ENCODE measurements around the gene TCAP.
"Not testable (repeated sequence)": the region's sequence is repeated elsewhere in the genome, so short reads cannot be mapped to it uniquely, and the experiment has no call there.

The TCAP gene

DNA sequence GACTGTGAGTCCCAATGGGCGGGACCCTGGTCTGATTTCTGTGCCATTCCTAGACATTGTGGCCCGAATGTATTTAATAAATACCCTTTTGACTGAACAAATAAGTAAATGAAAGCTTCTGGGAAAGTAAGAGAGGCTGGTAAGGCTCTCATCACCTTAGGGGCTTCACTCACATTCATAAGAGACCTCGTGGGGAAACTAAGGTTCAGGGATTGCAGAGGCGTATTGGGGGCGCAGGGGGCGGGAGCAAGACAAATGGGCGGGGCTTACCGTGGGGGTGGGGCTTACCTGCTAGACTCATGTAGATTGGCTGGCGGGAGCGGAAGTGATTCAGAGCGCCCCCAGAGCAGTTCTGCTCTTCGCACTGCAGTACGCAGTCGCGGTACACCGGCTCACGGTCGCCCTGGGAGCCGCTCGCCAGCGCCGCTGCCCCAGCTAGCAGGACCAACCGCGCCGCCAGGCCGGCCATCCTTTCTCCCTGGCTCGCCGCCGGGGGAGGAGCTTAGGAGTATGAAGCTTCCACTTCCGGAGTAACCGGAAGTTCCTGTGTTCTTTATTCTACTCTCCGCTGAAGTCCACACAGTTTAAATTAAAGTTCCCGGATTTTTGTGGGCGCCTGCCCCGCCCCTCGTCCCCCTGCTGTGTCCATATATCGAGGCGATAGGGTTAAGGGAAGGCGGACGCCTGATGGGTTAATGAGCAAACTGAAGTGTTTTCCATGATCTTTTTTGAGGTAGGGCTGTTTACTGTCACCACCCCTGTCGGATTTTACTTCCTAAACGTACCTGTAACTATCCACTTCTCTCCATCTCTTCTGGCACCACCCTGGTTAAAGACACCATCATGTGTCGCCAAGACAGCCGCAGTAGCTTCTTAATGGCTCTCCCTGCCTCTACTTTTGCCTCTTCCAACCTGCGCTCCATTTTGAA is 22.7 kb downstream of the TCAP start, which contains the start of gene PGAP3:
TSS of gene PGAP3 (minus strand) at position 512 of the 929 bp plus-strand sequence. CDS start at position 469, 43 bp downstream.
- DNase-seq = peak; percentile 98

- DNase-seq = no peak
Measured at GRCh38 chr17:39688475-39688835, 23.3 kb downstream of the TCAP start.

DNA sequence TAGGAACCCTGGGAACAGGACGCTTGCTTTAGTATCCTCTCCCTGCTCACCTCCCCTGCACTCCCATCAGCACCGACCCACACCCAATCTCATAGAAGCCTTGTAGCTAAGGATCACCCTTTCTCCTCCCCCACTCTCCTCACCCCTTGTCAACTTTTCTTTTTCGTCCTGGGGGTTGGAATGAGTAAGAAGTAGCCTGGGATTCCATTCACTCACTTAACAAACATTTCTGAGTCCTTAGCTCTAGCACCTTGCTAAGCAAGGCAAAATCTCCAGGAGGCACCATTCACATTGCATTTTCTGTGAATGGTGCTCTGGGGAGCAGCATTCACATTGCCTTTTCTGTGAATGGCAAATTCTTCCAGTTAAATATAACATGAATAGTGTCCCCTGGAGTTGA is 23.8 kb downstream of the TCAP start:
- no peak for DNase-seq

DNA sequence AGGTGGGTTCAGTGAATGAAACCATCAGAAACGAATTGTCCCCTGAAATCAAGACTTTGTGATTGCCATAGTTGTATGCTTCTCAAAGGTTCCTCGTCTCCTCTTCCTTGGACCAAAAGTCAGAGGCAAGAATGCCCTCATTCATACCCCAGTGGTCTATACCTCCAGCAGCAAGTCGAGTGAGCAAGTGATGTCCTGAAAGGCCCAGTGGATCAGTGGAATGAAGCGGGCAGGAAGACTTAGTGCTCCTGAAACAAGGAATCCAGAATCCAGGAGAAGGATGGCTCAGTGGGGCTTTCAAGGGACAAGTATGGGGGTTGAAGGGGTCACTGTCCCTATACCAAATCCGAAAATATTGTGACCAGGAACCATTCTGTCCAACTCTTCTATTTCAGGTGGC is 29.4 kb downstream of the TCAP start:
- no peak for DNase-seq

DNA sequence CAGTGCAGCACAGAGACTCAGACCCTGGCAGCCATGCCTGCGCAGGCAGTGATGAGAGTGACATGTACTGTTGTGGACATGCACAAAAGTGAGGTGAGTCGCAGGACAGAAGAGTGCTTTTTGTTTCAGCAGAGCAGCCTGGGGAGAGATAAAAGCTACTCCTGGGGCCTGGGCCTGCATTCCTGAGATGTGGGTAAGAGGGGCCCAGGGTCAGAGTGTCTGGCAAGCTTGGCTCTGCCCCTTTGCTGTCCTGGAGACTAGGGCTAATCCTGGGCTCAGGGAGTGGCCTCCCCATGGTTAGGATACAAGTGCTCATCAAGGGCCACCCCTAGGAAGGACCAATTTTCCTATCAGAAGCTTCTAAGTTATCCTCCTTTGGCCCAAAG is 29.9 kb downstream of the TCAP start:
- no peak for DNase-seq

DNA sequence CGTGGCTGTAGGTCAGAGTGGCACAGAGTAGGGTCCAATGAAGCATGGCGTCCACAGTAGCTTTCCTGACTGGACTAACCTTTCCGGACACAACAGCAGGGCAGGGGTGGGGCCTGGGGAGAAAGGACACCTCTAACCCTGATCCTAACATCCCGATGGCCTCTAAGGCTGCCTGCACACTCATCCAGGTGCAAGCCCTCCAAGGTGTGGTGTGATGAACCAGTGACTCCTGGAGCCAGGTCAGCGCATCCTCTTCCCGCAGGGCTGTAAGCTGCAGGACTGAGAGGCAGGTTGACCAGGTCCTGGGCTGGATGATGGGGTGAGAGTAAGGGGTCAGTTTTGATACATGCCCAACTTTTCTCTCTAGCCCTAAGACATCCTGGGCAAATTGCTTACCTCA is 31.6 kb downstream of the TCAP start:
- no peak for DNase-seq

DNA sequence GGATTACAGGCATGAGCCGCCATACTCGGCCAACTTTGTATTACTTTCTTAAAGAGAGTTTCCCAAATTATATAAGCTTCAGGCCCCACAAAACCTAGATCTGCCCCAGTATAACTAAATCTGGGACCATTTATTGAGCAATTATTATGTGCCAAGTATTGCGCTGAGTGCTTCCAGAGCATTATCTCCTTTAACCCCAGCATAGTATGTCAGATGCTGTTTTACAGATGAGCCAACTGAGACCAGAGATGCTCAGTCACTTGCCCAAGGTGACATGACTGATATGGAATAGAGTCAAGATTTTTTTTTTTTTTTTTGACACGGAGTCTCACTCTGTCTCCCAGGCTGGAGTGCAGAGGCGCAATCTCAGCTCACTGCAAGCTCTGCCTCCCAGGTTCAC is 32.8 kb downstream of the TCAP start:
- DNase-seq = no peak

DNA sequence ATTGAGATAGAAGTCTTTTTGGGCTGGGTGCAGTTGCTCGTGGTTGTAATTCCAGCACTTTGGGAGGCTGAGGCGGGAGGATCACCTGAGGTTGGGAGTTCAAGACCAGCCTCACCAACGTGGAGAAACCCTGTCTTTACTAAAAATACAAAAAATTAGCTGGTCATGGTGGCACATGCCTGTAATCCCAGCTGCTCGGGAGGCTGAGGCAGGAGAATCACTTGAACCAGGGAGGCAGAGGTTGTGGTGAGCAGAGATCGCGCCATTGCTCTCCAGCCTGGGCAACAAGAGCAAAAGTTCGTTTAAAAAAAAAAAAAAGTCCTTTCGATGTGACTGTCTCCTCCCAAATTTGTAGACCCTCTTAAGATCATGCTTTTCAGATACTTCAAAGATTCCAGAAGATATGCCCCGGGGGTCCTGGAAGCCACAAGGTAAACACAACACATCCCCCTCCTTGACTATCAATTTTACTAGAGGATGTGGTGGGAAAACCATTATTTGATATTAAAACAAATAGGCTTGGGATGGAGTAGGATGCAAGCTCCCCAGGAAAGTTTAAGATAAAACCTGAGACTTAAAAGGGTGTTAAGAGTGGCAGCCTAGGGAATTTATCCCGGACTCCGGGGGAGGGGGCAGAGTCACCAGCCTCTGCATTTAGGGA is 34.1 kb downstream of the TCAP start:
- DNase-seq = not testable (repeated sequence)

DNA sequence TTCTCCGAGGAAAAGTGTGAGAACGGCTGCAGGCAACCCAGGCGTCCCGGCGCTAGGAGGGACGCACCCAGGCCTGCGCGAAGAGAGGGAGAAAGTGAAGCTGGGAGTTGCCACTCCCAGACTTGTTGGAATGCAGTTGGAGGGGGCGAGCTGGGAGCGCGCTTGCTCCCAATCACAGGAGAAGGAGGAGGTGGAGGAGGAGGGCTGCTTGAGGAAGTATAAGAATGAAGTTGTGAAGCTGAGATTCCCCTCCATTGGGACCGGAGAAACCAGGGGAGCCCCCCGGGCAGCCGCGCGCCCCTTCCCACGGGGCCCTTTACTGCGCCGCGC is 34.6 kb downstream of the TCAP start, which contains the start of gene ERBB2:
TSS of gene ERBB2 (plus strand) at position 247 of the 330 bp plus-strand sequence. CDS start 175 bp downstream, outside the sequence.
- no peak for DNase-seq

- DNase-seq = no peak
Measured at GRCh38 chr17:39700148-39700987, 35.2 kb downstream of the TCAP start.

- DNase-seq = no peak
Measured at GRCh38 chr17:39701012-39701783, 36.0 kb downstream of the TCAP start.

DNA sequence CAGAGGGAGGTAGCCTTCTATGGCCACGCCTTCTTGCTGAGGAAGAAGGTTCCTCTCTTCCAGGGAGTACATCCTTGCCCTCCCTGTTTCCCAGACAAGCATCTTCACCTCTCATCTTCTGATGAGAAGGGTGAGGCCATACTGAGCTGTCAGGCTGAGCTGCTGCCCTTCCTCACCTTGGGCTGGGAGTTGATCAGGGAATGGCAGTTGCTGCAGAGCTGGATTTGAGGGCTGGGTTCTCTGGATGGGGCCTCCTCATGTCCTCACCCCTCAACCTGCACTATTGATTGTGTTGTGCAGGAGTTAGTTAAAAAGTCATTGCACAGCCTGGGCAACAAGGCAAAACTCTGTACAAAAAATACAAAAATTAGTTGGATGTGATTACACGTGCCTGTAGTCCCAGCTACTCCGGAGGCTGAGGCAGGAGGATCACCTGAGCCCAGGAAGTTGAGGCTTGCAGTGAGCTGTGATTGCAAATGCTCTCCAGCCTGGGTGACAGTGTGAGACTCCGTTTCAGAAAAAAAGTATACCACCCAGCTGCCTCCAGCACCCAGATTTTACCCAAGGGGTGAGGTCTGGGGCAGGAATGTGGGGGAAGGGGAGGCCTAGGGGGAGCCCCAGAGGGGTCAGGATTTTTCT is 36.8 kb downstream of the TCAP start:
- DNase-seq = no peak

DNA sequence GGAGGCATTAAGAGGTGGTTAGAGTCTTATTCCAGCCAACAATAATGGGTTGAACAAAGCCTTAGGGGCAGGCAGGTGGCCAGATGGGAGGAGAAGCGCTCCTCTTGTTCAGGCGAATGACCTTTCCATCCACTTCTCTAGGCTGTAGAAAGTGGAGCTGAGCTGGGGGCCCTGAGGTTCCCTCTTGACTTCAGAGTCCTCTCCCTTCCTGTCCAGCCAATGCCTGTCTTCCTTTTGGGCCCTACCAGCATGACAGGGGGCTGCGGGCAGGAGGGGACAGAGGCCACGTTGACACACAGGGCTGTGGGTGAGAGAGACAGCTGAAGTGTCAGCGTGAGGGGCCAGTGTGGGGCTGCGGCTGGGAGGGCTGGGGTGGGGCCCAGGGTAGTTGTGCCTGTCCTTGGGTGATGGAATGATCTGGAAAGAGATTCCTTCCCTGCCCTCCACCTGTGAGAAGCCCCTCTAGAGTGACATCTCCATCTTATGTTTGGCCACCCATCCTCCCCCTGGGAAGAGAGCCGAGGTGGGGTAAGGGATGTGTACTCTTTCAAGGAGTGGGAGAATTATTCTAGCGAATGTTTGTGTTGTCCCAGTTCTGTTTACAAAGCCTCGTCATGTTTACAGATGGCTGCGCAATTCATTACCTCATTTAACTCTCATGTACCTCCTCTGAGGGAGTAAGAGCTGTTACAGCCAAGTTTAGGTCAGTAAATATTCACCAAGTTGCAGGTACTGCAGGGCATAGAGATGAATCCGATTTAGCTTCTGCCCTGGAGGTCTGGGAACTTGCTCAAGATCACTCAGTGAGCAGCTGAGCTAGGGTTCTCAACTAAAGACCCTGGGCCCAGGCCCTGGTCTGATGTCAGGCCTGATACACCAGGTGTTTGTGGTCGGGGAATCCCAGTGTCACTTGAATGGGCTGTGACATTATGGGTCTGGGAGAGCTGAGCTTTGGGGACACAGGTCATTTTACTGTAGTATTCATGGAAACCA is 38.0 kb downstream of the TCAP start:
- no peak for DNase-seq

DNA sequence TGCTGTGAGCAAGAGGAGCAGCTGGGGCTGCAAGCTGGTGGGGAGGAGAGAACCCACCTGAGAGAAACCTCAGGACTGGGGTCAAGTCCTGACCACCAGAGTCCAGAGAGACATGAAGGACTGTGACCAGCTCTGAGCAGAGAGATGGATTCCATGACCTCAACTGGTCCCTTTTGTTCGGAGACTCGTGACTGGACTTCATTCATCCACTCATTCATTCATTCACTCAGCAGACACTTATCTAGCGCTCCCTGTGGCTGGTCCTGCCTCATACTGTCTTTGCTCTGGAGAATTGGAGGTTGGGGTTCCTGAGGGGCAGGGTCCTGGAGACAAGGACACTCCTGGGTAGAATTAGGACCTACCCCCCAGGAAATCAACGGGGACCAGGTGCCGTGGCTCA is 38.8 kb downstream of the TCAP start:
- no peak for DNase-seq

- no peak for DNase-seq
Measured at GRCh38 chr17:39704821-39705551, 39.8 kb downstream of the TCAP start.

DNA sequence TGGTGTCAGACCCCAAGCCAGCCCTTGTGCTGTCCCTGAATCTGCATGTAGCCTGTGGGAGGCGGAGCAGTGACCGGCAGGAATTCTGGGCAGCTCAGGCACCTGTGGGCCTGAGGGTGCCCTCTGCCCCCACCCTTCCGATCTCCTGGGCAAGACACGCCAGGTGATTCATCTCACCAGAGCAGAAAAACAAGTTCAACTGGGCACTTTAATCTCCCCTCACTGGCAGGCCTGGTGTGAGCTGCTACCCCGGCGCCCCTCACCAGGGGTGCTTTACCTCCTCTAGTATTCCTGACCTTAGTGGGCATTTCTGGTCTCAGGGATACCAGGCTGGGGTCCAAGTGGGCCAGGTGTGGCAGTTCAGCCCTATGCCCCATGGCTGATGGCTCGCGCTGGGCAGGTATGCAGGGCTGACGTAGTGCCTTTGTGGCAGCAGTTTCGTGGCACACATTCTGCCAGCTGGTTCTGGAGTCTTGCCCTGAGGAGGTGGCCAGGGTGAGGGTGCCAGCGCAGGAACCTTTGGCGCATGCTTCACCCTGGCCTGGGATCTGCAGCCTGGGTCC is 40.7 kb downstream of the TCAP start:
- no peak for DNase-seq

DNA sequence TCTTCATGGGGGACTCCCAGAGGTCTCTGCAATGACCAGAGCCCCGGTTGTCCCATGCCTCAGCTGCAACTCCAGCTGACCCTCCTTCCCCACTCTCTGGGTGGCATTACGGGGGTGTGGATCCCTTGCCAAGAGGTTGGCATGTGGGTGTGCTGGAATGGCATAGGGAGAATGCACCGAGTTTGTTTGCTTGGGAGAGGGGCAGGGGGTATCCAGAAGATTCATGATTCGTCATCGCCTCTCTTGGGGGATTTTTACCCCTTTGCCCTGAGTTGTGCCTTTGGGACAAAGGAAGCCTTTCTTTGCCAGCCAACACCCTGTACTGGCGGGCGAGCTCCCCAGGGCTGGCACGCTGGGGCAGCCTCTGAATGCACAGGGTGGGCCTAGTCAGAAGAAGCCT is 41.2 kb downstream of the TCAP start:
- DNase-seq = no peak

DNA sequence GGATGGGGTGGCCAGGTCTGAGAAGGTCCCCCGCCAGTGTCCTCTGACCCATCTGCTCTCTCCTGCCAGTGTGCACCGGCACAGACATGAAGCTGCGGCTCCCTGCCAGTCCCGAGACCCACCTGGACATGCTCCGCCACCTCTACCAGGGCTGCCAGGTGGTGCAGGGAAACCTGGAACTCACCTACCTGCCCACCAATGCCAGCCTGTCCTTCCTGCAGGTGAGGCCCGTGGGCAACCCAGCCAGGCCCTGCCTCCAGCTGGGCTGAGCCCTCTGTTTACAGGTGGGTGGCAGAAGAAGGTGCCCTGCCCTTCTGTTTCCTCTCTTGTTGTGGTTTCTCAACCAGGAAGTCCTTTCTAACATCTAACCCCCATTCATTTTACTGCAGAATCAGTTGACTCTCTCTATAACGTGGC is 41.8 kb downstream of the TCAP start:
- DNase-seq = no peak

- no peak for DNase-seq
Measured at GRCh38 chr17:39709319-39709997, 44.3 kb downstream of the TCAP start.

Data from NCI-H1436 (cell line).